Fibroblast of lung (primary cell): Measurements from ENCODE around the gene MYBPH. TPM values are rescaled to one million over a fixed set of nuclear protein-coding genes. Genes with fewer than 3 reads are reported as not detected.
A peak's percentile ranks its signal among the peaks of the same experiment; 100 is the strongest.

Source experiments
- DNase-seq, 2 donors: peaks; one replicate each; pipeline versions ENCODE4 v3.0.0 to v3.0.0-alpha.2; 2010; ENCODE audit warnings: low read depth in 2 of 2
- H2AFZ ChIP-seq: 2 replicates; pipeline ENCODE4 v1.5.1; 2012; ENCODE audit warnings: low read length, control low read depth, inconsistent platforms
- H3K27ac ChIP-seq: 2 replicates; pipeline ENCODE4 v1.5.1; 2011; ENCODE audit warnings: low read length, control low read depth; ENCODE audit not compliant: insufficient read depth
- H3K27me3 ChIP-seq: 2 replicates; pipeline ENCODE4 v1.5.1; 2011; ENCODE audit warnings: mild to moderate bottlenecking, low read length; ENCODE audit not compliant: control insufficient read depth, insufficient read depth
- H3K36me3 ChIP-seq: 2 replicates; pipeline ENCODE4 v1.5.1; 2011; ENCODE audit warnings: low read length; ENCODE audit not compliant: control insufficient read depth, insufficient read depth
- H3K4me1 ChIP-seq: 2 replicates; pipeline ENCODE4 v1.5.1; 2011; ENCODE audit warnings: low read length; ENCODE audit not compliant: control insufficient read depth, insufficient read depth; ENCODE audit errors: extremely low read depth
- H3K4me2 ChIP-seq: 2 replicates; pipeline ENCODE4 v1.5.1; 2011; ENCODE audit warnings: low read length, control low read depth; ENCODE audit not compliant: insufficient read depth; ENCODE audit errors: extremely low read depth
- H3K4me3 ChIP-seq, 4 experiments: fragments of 200-600 bp in 1 of 4; sonication (generic) in 1 of 4; replicated peaks in 1 of 4; 2 replicates each; pipeline ENCODE4 v1.5.1; 2011 to 2016; ENCODE audit warnings: low read length in 4 of 4, low read depth in 3 of 4, mild to moderate bottlenecking in 3 of 4, control low read depth in 2 of 4, inconsistent platforms in 1 of 4, mixed read lengths in 1 of 4; ENCODE audit not compliant: insufficient read depth in 1 of 4; ENCODE audit errors: control extremely low read depth in 1 of 4
- H3K79me2 ChIP-seq: 2 replicates; pipeline ENCODE4 v1.5.1; 2012; ENCODE audit warnings: mild to moderate bottlenecking, low read length, inconsistent platforms; ENCODE audit not compliant: control insufficient read depth, insufficient read depth
- H3K9ac ChIP-seq: 2 replicates; pipeline ENCODE4 v1.5.1; 2011; ENCODE audit warnings: mild to moderate bottlenecking, low read length, control low read depth; ENCODE audit not compliant: insufficient read depth
- H3K9me3 ChIP-seq: 2 replicates; pipeline ENCODE4 v1.5.1; 2012; ENCODE audit warnings: low read depth, low read length; ENCODE audit not compliant: control insufficient read depth, insufficient read depth
- H4K20me1 ChIP-seq: 2 replicates; pipeline ENCODE4 v1.5.1; 2011; ENCODE audit warnings: low read length; ENCODE audit not compliant: control insufficient read depth, insufficient read depth; ENCODE audit errors: extremely low read depth
- CTCF ChIP-seq, 2 donors: IDR thresholded peaks in 1 of 2; conservative IDR thresholded peaks in 1 of 2; 1 replicate in 1 of 2; 2 replicates in 1 of 2; pipeline ENCODE4 v1.5.1; 2011 to 2012; ENCODE audit warnings: low read length in 2 of 2, control low read depth in 1 of 2, inconsistent platforms in 1 of 2, low read depth in 1 of 2, mild to moderate bottlenecking in 1 of 2
- EZH2 ChIP-seq: IDR thresholded peaks from 2 replicates; pipeline ENCODE4 v1.5.1; 2012; ENCODE audit warnings: low read length, control low read depth, mild to moderate bottlenecking; ENCODE audit errors: missing control alignments
- polyA plus RNA-seq, 2 donors: library from polyadenylated mRNA; depleted of rRNA in 1 of 2; stranded (reverse) in 1 of 2; unstranded in 1 of 2; fragments of >200 nt; gene quantifications; 2 replicates each; pipeline ENCODE4 v1.2.1, GENCODE V29; 2011 to 2012; ENCODE audit warnings: missing spikeins in 1 of 2
- total RNA-seq: library from RNA; depleted of rRNA; stranded (reverse); fragments of >200 nt; gene quantifications from 2 replicates; pipeline ENCODE4 v1.2.1, GENCODE V29; 2014

The MYBPH gene
- total and polyA plus RNA-seq, 2 donors (not counting 1 experiment from before 2014, with no cell fraction given) = 0.17 to 5.5 TPM

GRCh38 chr1:203171341-203172183, 4.1 kb downstream of the MYBPH start:
- Histone ChIP-seq H2AFZ (no peak overlapping the region), H3K36me3 (no peaks in the 10 kb centered on the region), H3K4me1 (peaks cover 10% of the 10 kb centered on the region), H3K27ac (no peak overlapping the region), H4K20me1 (no peaks in the 10 kb centered on the region), H3K4me2 (no peak overlapping the region), H3K79me2 (no peaks in the 10 kb centered on the region), H3K9ac (no peak overlapping the region), H3K4me3 (no peak overlapping the region), H3K9me3 (no peaks in the 10 kb centered on the region), H3K27me3 (no peaks in the 10 kb centered on the region)
- TF ChIP-seq CTCF (conservative IDR thresholded peaks at IDR 0.05 in 1 of 2, IDR thresholded peaks at IDR 0.05 in 1 of 2; ENCODE audit: low read depth in 1 of 2, low read length in 2 of 2) = no peak
- no peak for DNase-seq

GRCh38 chr1:203170625-203171330, 4.8 kb downstream of the MYBPH start:
- Histone ChIP-seq H3K79me2 (no peaks in the 10 kb centered on the region), H2AFZ (no peak overlapping the region), H3K4me2 (no peak overlapping the region), H3K27me3 (no peaks in the 10 kb centered on the region), H3K27ac (no peak overlapping the region), H3K4me3 (no peak overlapping the region), H3K9me3 (no peaks in the 10 kb centered on the region), H3K36me3 (no peaks in the 10 kb centered on the region), H3K9ac (no peak overlapping the region), H3K4me1 (peaks cover 3% of the 10 kb centered on the region), H4K20me1 (no peaks in the 10 kb centered on the region)
- peak in 1 of 2 donors; percentile 36 for DNase-seq
- TF ChIP-seq EZH2 (no peak), CTCF (conservative IDR thresholded peaks at IDR 0.05 in 1 of 2, IDR thresholded peaks at IDR 0.05 in 1 of 2; ENCODE audit: low read depth in 1 of 2, low read length in 2 of 2) (no peak)

- no peaks in the 10 kb centered on the region for H3K27me3 ChIP-seq
- no peaks in the 10 kb centered on the region for H3K9me3 ChIP-seq
- no peaks in the 10 kb centered on the region for H3K36me3 ChIP-seq
- TF ChIP-seq EZH2 (no peak), CTCF (conservative IDR thresholded peaks at IDR 0.05 in 1 of 2, IDR thresholded peaks at IDR 0.05 in 1 of 2; ENCODE audit: low read depth in 1 of 2, low read length in 2 of 2) (no peak)
- H3K4me2 ChIP-seq = no peak overlapping the region
- no peak for DNase-seq
- H3K79me2 ChIP-seq = no peaks in the 10 kb centered on the region
- H3K4me1 ChIP-seq = no peaks in the 10 kb centered on the region
- H2AFZ ChIP-seq = no peak overlapping the region
- H3K9ac ChIP-seq = no peak overlapping the region
- H4K20me1 ChIP-seq = no peaks in the 10 kb centered on the region
- H3K27ac ChIP-seq = no peak overlapping the region
- H3K4me3 ChIP-seq = no peak overlapping the region
Observed at GRCh38 chr1:203169770-203170520, 5.7 kb downstream of the MYBPH start.
